Inflammatory macrophage treated with lipopolysaccharide for 4 hours (primary cell): ENCODE data around the gene RNFT1.
"Not testable (repeated sequence)": the region's sequence is repeated elsewhere in the genome, so short reads cannot be mapped to it uniquely, and the experiment has no call there.

Source experiments
- DNase-seq: peaks from one replicate; pipeline ENCODE4 v3.0.0-alpha.2; 2020

The RNFT1 gene

GRCh38 chr17:59920637-59921036, 43.9 kb downstream of the RNFT1 start:
- not testable (repeated sequence) for DNase-seq

GRCh38 chr17:59916446-59916845, 48.1 kb downstream of the RNFT1 start:
- DNase-seq: no peak

- DNase-seq: peak; percentile 56
These were observed 50.2 kb downstream of the RNFT1 start for GRCh38 chr17:59914274-59914854.

GRCh38 chr17:59907467-59907866, 57.1 kb downstream of the RNFT1 start:
- no peak for DNase-seq

GRCh38 chr17:59903455-59903854, 61.1 kb downstream of the RNFT1 start:
- DNase-seq: no peak
